GM23338 (cell line): Measurements from ENCODE around the gene DRAM2. TPM values are rescaled to one million over a fixed set of nuclear protein-coding genes. Genes with fewer than 3 reads are reported as not detected.

Experiments used
- CTCF ChIP-seq, 2 experiments: fragments of 200-600 bp in 1 of 2; sonication (generic) in 1 of 2; conservative IDR thresholded peaks; 2 replicates each; pipeline versions ENCODE4 v1.5.1 to v1.6.1; 2016 to 2017; ENCODE audit warnings: antibody characterized with exemption in 2 of 2, low read depth in 2 of 2, mild to moderate bottlenecking in 2 of 2, moderate library complexity in 1 of 2
- EZH2 ChIP-seq: fragments of 200-600 bp; sonication (generic); IDR thresholded peaks from one replicate; pipeline ENCODE4 v1.8.0; 2017; ENCODE audit warnings: antibody characterized with exemption, mild to moderate bottlenecking, low read depth; ENCODE audit not compliant: unreplicated experiment
- EZH2phosphoT487 ChIP-seq: fragments of 200-600 bp; sonication (generic); IDR thresholded peaks from one replicate; pipeline ENCODE4 v1.8.1; 2018; ENCODE audit warnings: antibody characterized with exemption; ENCODE audit not compliant: unreplicated experiment
- NANOG ChIP-seq: IDR thresholded peaks from 2 replicates; pipeline ENCODE4 v1.6.1; 2016; ENCODE audit warnings: antibody characterized with exemption, borderline replicate concordance
- ZNF114 ChIP-seq: fragments of 250-450 bp; sonication (Bioruptor Pico); IDR thresholded peaks from 2 replicates; pipeline ENCODE4 v1.5.0; 2020; ENCODE audit warnings: mild to moderate bottlenecking, moderate library complexity
- ZNF331 ChIP-seq: fragments of 250-450 bp; sonication (Bioruptor Pico); IDR thresholded peaks from 2 replicates; pipeline ENCODE4 v1.5.0; 2020; ENCODE audit warnings: low read depth, mild to moderate bottlenecking, moderate library complexity
- ZNF462 ChIP-seq: fragments of 250-450 bp; sonication (Bioruptor Pico); IDR thresholded peaks from 2 replicates; pipeline ENCODE4 v1.5.0; 2020; ENCODE audit warnings: mild to moderate bottlenecking, moderate library complexity
- polyA plus RNA-seq: library from polyadenylated mRNA; unstranded; fragments of >200 nt; fragmentation: Nextera tagmentation; extraction: Ambion mirVana; gene quantifications from 2 replicates; pipeline ENCODE4 v1.2.1, GENCODE V29; 2016
- total RNA-seq: library from RNA; depleted of rRNA; stranded (reverse); fragments of >200 nt; shearing (Covaris generic); gene quantifications from 2 replicates; pipeline ENCODE4 v1.2.3, GENCODE V29; 2014

DRAM2 gene
- total and polyA plus RNA-seq, 2 experiments from 2014 or later: 22.9 to 45.9 TPM

- TF ChIP-seq ZNF462 (CRISPR knock-in tag) (no peak), ZNF114 (CRISPR knock-in tag) (no peak), CTCF (conservative IDR thresholded peaks at IDR 0.05; ENCODE audit: low read depth in 2 of 2) (no peak), EZH2phosphoT487 (no peak), EZH2 (no peak), ZNF331 (CRISPR knock-in tag) (no peak), NANOG (no peak)
Measured at GRCh38 chr1:111104981-111105380, 34.9 kb downstream of the DRAM2 start (continued).
